Stimulated activated memory B cell treated with anti-CD40 and anti-IgM and Interleukin-4, amounts not matched to agents 10 μg/mL and 1 μg/mL and 100 μg/mL, for 72 hours (primary cell): ENCODE results near the gene FAM168A.

Source experiments
- ATAC-seq: fragments of 150-1000 bp; cut with Tn5 transposase; 2 replicates; pipeline ENCODE4 v1.10.0; 2021
- H3K27ac Mint-ChIP-seq: one replicate; pipeline ENCODE4 v1.8.0; 2022; ENCODE audit warnings: mild to moderate bottlenecking, mixed read lengths
- H3K27me3 Mint-ChIP-seq: one replicate; pipeline ENCODE4 v1.8.0; 2022; ENCODE audit warnings: mixed read lengths
- H3K36me3 Mint-ChIP-seq: one replicate; pipeline ENCODE4 v1.8.0; 2022; ENCODE audit warnings: mixed read lengths
- H3K4me1 Mint-ChIP-seq: one replicate; pipeline ENCODE4 v1.8.0; 2022; ENCODE audit warnings: mixed read lengths
- H3K4me3 Mint-ChIP-seq: one replicate; pipeline ENCODE4 v1.8.0; 2022; ENCODE audit warnings: mild to moderate bottlenecking, moderate library complexity, mixed read lengths
- H3K9me3 Mint-ChIP-seq: one replicate; pipeline ENCODE4 v1.8.0; 2022; ENCODE audit warnings: mixed read lengths

The FAM168A gene

GRCh38 chr11:73554671-73555320 lies 43.1 kb downstream of the FAM168A start:
- no peak for ATAC-seq
- no peaks in the 10 kb centered on the region for H3K27me3 Mint-ChIP-seq
- no peak overlapping the region for H3K27ac Mint-ChIP-seq
- H3K36me3 Mint-ChIP-seq = peaks cover 18% of the 10 kb centered on the region
- H3K4me1 Mint-ChIP-seq = peaks cover 23% of the 10 kb centered on the region
- no peak overlapping the region for H3K4me3 Mint-ChIP-seq
- H3K9me3 Mint-ChIP-seq = no peaks in the 10 kb centered on the region

DNA sequence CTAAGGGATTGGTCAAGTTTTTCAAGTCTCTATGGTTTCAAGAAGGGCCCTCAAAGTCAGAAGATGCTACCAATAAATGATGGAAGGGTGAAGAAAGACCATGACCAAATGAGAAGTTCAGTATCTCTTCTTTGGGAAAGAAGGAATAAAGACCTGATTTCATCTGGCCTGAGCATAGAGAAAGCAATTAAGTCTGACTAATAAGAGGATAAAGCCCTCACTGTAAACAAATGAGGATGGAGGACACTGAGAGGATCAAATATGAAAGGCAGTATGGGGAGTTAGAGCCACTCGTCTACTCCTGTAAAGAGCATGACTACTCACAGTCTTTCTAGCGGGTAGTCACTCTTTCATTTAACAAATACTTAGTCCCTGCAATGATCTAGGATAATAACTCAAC lies 44.6 kb downstream of the FAM168A start:
- no peak for ATAC-seq
- H3K9me3 Mint-ChIP-seq = no peaks in the 10 kb centered on the region
- H3K27me3 Mint-ChIP-seq = no peaks in the 10 kb centered on the region
- H3K27ac Mint-ChIP-seq = no peak overlapping the region
- peaks cover 20% of the 10 kb centered on the region for H3K36me3 Mint-ChIP-seq
- H3K4me1 Mint-ChIP-seq = peaks cover 26% of the 10 kb centered on the region
- H3K4me3 Mint-ChIP-seq = no peak overlapping the region

- ATAC-seq = no peak
- no peaks in the 10 kb centered on the region for H3K27me3 Mint-ChIP-seq
- no peak overlapping the region for H3K27ac Mint-ChIP-seq
- H3K9me3 Mint-ChIP-seq = no peaks in the 10 kb centered on the region
- no peak overlapping the region for H3K4me3 Mint-ChIP-seq
- peaks cover 41% of the 10 kb centered on the region for H3K4me1 Mint-ChIP-seq
- H3K36me3 Mint-ChIP-seq = peaks cover 22% of the 10 kb centered on the region
These were observed 46.2 kb downstream of the FAM168A start for GRCh38 chr11:73551677-73552076.

DNA sequence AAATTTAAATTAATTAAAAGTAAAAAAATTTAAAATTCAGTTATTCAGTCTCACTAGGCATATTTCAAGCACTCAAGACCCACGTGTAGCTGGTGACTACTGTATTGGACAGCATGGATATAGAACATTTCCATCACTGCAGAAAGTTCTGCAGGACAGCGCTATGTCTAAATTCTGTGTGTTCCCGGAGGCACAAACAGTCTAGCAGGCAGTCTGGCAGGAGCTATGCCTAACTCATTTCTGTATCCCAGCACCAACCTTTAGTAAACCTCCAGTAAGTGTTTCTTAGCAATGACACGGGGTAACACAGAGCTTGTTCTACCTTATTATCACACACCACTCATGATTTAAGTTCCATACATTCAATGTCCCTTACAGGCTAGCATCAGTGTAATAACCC lies 48.5 kb downstream of the FAM168A start:
- ATAC-seq = no peak
- Mint-ChIP-seq H3K4me1 (peaks cover 34% of the 10 kb centered on the region), H3K27me3 (no peaks in the 10 kb centered on the region), H3K27ac (no peak overlapping the region), H3K9me3 (no peaks in the 10 kb centered on the region), H3K4me3 (no peak overlapping the region), H3K36me3 (peaks cover 14% of the 10 kb centered on the region)

GRCh38 chr11:73547706-73548595 lies 50.0 kb downstream of the FAM168A start:
- no peak for ATAC-seq
- H3K36me3 Mint-ChIP-seq = peaks cover 14% of the 10 kb centered on the region
- H3K27me3 Mint-ChIP-seq = no peaks in the 10 kb centered on the region
- H3K4me1 Mint-ChIP-seq = peaks cover 34% of the 10 kb centered on the region
- no peak overlapping the region for H3K4me3 Mint-ChIP-seq
- no peaks in the 10 kb centered on the region for H3K9me3 Mint-ChIP-seq
- H3K27ac Mint-ChIP-seq = no peak overlapping the region

GRCh38 chr11:73542175-73542574 lies 55.7 kb downstream of the FAM168A start:
- peaks cover 27% of the 10 kb centered on the region for H3K4me1 Mint-ChIP-seq
- no peak overlapping the region for H3K27ac Mint-ChIP-seq
- peaks cover 5% of the 10 kb centered on the region for H3K36me3 Mint-ChIP-seq
- no peaks in the 10 kb centered on the region for H3K9me3 Mint-ChIP-seq
- ATAC-seq = no peak
- no peak overlapping the region for H3K4me3 Mint-ChIP-seq
- no peaks in the 10 kb centered on the region for H3K27me3 Mint-ChIP-seq

DNA sequence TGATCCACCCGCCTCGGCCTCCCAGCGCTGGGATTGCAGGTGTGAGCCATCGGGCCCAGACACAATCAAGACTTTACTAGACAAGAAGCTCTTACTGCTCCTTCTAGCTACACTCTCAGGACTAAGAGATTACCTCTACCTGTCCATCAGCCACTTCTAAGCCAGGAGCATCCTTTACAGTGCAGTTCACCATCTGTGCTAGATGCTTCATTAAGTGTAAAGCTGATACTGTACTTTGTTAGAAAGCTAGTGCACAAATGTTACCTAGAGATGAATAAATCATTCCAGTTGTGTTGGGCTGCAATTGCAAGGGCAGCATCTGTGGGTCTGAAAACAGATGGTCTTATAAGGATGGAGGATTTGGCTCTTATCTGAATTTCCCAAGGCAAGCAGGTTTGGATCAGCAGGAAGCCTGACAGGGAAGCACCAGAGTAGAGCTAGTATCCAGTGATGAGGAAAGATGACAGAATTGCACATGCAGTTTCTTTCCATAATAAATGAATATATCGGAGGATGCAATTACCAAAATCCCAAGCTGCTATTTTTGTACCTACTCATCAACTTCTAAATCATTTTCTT lies 58.3 kb downstream of the FAM168A start:
- Mint-ChIP-seq H3K4me3 (no peak overlapping the region), H3K27me3 (no peaks in the 10 kb centered on the region), H3K36me3 (peaks cover 5% of the 10 kb centered on the region), H3K9me3 (no peaks in the 10 kb centered on the region), H3K27ac (no peak overlapping the region), H3K4me1 (peaks cover 21% of the 10 kb centered on the region)
- ATAC-seq = no peak

- no peaks in the 10 kb centered on the region for H3K27me3 Mint-ChIP-seq
- H3K9me3 Mint-ChIP-seq = no peaks in the 10 kb centered on the region
- no peak overlapping the region for H3K27ac Mint-ChIP-seq
- H3K4me1 Mint-ChIP-seq = peaks cover 22% of the 10 kb centered on the region
- H3K36me3 Mint-ChIP-seq = peaks cover 5% of the 10 kb centered on the region
- no peak for ATAC-seq
- H3K4me3 Mint-ChIP-seq = no peak overlapping the region
These were observed 59.5 kb downstream of the FAM168A start for GRCh38 chr11:73538381-73538872.

DNA sequence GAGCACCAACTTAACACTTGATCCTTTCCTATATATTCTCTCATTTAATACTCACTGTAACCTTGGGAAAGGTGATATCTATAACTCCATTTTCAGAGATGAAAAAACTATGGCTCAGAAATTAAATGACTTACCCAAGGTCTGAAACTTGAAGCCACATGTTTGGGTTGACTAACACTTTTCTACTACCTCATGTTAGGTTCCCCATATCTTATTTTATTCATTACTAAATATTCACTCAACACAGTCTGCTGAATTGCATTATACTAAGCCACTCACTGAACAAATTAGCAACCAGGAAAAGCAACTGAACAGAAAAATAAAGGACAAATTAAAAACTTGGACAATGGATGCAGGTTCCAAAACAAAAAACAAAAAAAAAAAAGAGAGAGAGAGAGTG lies 59.9 kb downstream of the FAM168A start:
- Mint-ChIP-seq H3K4me3 (no peak overlapping the region), H3K9me3 (no peaks in the 10 kb centered on the region), H3K27me3 (no peaks in the 10 kb centered on the region), H3K36me3 (peaks cover 5% of the 10 kb centered on the region), H3K27ac (no peak overlapping the region), H3K4me1 (peaks cover 27% of the 10 kb centered on the region)
- no peak for ATAC-seq

GRCh38 chr11:73536961-73537360 lies 61.0 kb downstream of the FAM168A start:
- no peaks in the 10 kb centered on the region for H3K27me3 Mint-ChIP-seq
- H3K27ac Mint-ChIP-seq = no peak overlapping the region
- no peak for ATAC-seq
- H3K9me3 Mint-ChIP-seq = no peaks in the 10 kb centered on the region
- no peak overlapping the region for H3K4me3 Mint-ChIP-seq
- H3K36me3 Mint-ChIP-seq = peaks cover 5% of the 10 kb centered on the region
- peaks cover 21% of the 10 kb centered on the region for H3K4me1 Mint-ChIP-seq

DNA sequence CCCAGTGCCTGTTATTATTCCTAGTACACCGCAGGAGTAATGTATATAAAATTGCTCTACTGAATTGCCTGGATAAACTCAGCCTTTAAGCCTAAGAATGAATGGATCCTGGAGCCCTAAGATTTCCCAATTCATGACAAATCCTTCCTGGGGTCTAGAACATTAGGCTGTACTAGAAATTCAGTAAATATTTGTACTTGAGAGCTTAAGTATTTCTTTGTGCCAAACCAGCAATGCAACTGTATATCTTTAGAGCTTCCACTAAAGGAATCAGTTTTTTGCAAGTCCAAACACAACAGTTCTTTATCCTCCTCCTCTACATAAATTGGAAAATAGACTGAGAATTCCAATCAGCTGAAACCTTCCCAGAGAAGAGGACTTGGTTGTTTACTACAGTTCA lies 65.6 kb downstream of the FAM168A start:
- H3K27ac Mint-ChIP-seq = no peak overlapping the region

GRCh38 chr11:73531386-73531785 lies 66.5 kb downstream of the FAM168A start:
- Mint-ChIP-seq H3K4me3 (no peak overlapping the region), H3K9me3 (no peaks in the 10 kb centered on the region), H3K4me1 (peaks cover 26% of the 10 kb centered on the region), H3K27me3 (no peaks in the 10 kb centered on the region), H3K27ac (no peak overlapping the region), H3K36me3 (no peaks in the 10 kb centered on the region)
- no peak for ATAC-seq

More for the DNA sequence above, 65.6 kb downstream of the FAM168A start:
- H3K4me3 Mint-ChIP-seq = no peak overlapping the region
- peaks cover 26% of the 10 kb centered on the region for H3K4me1 Mint-ChIP-seq
- ATAC-seq = no peak
- H3K36me3 Mint-ChIP-seq = peaks cover 5% of the 10 kb centered on the region
- H3K27me3 Mint-ChIP-seq = no peaks in the 10 kb centered on the region
- H3K9me3 Mint-ChIP-seq = no peaks in the 10 kb centered on the region

GRCh38 chr11:73530109-73530508 lies 67.8 kb downstream of the FAM168A start:
- Mint-ChIP-seq H3K9me3 (no peaks in the 10 kb centered on the region), H3K4me1 (peaks cover 26% of the 10 kb centered on the region), H3K27ac (no peak overlapping the region), H3K4me3 (no peak overlapping the region), H3K36me3 (no peaks in the 10 kb centered on the region), H3K27me3 (no peaks in the 10 kb centered on the region)
- no peak for ATAC-seq

DNA sequence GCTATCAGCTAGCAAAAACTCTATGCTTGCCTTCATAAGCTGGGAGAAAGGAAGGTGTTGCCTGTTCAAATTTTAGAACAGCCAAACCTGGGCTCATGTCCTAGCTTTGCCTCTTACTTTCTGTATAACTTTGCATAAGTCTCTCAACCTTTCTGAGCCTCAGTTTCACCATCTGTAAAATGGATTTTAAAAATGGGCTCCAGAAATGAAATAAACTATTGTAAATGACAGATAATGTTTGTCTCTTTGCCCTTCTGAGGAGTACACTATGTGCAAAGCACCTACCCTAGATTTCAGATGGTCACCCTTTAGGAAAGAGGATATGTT lies 68.7 kb downstream of the FAM168A start:
- H3K36me3 Mint-ChIP-seq = no peaks in the 10 kb centered on the region
- H3K27ac Mint-ChIP-seq = peak overlapping the region; percentile 49
- H3K9me3 Mint-ChIP-seq = no peaks in the 10 kb centered on the region
- no peaks in the 10 kb centered on the region for H3K27me3 Mint-ChIP-seq
- no peak overlapping the region for H3K4me3 Mint-ChIP-seq
- no peak for ATAC-seq
- peaks cover 26% of the 10 kb centered on the region for H3K4me1 Mint-ChIP-seq

DNA sequence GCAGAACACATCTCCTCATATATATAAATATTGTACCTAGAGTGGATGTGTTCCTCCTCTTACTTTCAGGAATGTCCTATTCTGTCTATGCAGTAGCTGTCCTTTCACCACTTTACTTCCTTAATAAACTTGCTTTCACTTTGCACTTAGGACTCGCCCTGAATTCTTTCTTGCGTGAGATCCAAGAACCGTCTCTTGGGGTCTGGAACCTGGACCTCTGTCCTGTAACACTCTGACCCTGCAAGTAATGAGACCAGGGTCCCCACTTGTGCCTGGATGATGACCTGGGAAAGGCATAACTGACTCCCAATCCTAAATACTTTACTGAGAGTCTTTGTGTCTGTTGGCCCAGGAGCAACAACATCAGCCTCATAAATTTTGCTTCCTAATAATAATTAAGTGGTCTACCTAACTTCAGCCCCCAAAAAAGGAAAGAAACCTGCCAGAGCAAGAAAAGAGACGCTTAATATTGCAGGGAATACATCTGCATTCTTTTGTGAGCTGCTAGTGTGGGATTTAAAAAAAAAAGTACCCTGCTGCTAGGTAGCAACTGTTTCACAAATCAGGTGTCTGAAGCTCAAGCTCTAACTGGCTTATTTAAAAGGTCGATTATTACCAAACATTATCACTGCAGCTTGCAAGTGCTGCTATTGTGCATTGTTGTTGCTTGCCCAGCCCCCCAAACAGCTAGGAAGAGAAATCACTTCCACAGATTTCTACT lies 69.3 kb downstream of the FAM168A start:
- Mint-ChIP-seq H3K4me1 (peaks cover 26% of the 10 kb centered on the region), H3K36me3 (peaks cover 5% of the 10 kb centered on the region), H3K27ac (peak overlapping the region; percentile 49), H3K27me3 (no peaks in the 10 kb centered on the region), H3K4me3 (peak overlapping the region; percentile 55), H3K9me3 (no peaks in the 10 kb centered on the region)
- ATAC-seq = no peak
